ENCODE measurements around the gene CEP120.
"Not testable (repeated sequence)": the region's sequence is repeated elsewhere in the genome, so short reads cannot be mapped to it uniquely, and the experiment has no call there.

The CEP120 gene

DNA sequence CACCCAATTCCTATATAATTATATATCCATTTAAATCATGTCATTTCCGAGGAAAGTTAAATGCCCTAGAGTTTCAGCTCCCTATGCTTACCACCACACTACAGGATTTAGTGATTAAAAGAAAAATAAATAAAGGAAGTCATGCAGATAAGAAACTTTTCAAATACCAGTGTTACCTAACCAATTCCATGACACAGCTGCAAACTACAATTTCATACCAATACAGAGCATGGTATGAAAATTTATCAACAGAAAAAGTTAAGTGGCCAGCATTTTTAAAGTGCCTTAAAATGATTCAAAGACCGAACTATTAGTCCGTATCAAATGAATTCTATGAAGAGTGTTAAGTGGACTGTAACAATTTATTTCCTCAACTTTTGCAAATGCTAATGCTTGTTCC lies 35.9 kb downstream of the CEP120 start:
- no peak for DNase-seq (ENCODE audit: low read depth)

- DNase-seq (ENCODE audit: low read depth), result no peak
Observed at GRCh38 chr5:123382252-123382651, 41.0 kb downstream of the CEP120 start.

DNA sequence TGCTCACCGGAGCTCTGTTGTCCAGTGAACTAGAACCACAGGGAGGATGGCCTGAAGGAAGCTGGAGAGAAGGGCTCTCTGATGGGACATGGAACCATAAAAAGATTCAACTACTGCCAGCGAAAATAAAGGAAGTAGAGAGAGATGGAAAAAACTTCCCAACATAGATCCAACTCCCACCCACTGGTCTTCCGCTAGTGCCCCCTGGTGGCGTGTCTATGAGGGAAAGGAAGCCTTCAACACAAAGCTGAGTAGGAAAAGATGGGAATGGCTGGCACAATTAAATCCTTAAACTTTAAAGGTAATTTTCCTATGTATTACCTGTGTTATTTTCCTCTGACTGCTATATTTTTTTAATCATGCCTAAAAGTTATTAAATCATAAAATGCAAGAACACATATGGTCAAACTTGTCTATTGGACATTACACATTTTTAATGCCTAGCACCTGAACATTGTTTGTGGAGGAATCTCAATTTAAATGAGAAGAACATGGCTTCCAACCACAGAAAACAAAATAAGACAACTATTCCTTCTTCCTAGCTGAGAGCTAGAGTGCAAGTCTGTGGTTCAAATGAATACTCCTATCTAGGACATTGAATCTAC lies 51.5 kb downstream of the CEP120 start:
- DNase-seq (ENCODE audit: low read depth), result no peak

GRCh38 chr5:123369371-123369968 lies 53.7 kb downstream of the CEP120 start:
- DNase-seq (ENCODE audit: low read depth), result no peak

DNA sequence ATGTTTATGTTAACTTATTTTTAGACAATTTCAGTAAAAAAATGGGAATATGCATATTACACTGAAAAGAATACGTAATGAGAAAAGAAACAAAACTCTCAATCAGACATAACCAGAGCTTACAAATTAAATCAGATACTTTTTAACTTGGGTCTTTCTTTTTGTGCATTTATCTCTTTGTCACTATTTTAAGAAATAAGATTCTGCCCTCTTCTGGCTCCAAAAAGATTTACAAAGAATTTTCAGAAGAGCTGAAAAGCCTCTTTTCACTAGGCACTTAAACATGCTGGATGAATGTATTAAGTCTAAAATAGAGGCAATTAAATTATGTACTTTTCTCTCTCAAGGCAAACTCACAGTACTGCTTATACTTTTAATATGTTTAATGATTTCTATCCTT lies 55.5 kb downstream of the CEP120 start:
- DNase-seq (ENCODE audit: low read depth), result no peak

- DNase-seq (ENCODE audit: low read depth), result no peak
Observed at GRCh38 chr5:123365156-123365555, 58.0 kb downstream of the CEP120 start.

GRCh38 chr5:123364441-123365155 lies 58.6 kb downstream of the CEP120 start:
- no peak for DNase-seq (ENCODE audit: low read depth)

GRCh38 chr5:123360910-123361309 lies 62.3 kb downstream of the CEP120 start:
- DNase-seq (ENCODE audit: low read depth), result no peak

- no peak for DNase-seq (ENCODE audit: low read depth)
Observed at GRCh38 chr5:123360201-123360571, 63.0 kb downstream of the CEP120 start.

DNA sequence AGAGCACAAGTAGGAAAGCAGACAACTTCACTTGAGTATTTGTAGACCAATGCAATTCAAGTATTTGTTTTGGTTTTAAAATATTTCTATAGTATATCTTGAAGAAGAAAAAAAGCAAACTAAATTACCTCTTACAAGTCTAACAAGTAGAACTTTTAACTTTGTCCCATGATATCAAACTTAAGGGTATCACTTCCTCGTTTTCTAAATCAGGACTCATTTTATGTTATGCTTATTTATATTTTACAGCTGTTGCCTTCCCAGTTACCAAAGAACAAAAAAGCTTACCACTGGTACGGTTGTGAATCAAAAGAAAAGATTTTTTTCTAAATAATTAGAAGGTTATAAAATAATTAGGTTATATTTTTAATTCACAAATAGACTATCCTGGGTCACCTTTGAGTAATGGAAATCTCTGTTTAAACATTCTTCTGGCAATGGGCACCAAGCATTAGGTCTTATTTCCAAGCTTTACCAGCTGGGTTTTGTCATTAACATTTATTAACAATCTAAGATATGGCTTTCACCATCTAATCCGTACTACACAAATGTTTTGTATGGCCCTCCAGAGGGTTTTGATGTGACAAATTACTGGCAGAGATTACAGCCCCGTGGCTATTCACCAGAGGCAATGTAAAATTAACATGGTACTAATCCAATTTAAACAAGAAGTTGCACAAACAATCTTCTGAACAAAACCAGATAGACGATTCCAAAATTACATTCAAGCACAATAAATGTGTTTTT lies 63.6 kb downstream of the CEP120 start:
- no peak for DNase-seq (ENCODE audit: low read depth)

GRCh38 chr5:123358751-123359150 lies 64.5 kb downstream of the CEP120 start:
- DNase-seq (ENCODE audit: low read depth), result no peak

DNA sequence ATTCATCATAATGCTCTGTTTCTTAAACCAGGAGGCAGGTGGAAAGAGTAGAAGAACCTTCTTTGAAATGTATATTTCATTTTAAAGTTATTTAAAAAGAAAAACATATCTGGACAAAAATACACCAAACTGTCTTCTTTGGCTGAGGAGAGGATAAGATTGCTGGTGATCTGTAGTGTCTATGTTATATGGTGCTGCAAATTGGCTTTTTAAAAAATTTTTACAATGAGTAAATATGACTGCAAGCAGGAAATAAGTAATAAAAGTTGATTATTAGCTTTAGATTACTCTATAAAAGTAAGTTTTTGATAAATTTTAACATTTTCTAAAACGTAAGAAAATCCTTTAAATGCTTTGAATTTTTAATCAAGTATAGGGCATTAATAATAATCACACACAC lies 64.9 kb downstream of the CEP120 start:
- no peak for DNase-seq (ENCODE audit: low read depth)

DNA sequence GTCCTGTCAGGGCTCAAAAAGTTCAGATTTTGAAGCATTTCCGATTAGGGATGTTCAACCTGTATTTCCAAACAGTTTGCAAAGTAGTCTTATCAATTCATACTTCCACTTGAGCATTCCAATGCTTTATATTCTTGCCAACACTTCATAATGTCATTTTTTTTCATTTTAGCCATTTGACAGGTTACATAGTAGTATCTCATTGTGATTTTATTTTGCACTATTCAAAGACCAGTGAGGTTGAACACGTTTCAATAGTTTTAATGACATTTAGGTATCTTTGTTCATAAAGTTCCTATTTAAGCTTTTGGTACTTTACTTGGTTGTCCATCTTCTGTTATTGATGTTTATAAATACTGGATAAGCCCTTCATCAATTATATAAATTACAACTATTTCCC lies 71.4 kb downstream of the CEP120 start:
- DNase-seq (ENCODE audit: low read depth), result no peak

DNA sequence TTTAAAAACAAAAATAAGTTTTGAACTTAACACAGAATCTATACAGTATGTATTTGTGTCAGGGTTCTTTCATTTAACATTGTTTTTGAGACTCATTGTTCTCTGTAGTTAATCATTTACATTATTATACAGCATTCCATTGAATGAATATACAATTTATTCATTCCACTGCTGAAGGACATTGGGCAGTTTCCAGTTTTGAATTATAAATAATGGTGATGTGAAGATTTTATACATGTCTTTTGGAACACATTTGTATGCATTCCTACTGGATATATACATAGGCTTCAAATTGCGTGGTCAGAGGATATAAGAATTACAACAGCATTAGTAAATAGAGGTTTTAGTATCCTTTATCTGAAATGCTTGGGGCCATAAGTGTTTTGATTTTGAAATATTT lies 72.0 kb downstream of the CEP120 start:
- no peak for DNase-seq (ENCODE audit: low read depth)

GRCh38 chr5:123350742-123351141 lies 72.5 kb downstream of the CEP120 start:
- DNase-seq (ENCODE audit: low read depth), result no peak

- no peak for DNase-seq (ENCODE audit: low read depth)
Observed at GRCh38 chr5:123344816-123345426, 78.3 kb downstream of the CEP120 start.

DNA sequence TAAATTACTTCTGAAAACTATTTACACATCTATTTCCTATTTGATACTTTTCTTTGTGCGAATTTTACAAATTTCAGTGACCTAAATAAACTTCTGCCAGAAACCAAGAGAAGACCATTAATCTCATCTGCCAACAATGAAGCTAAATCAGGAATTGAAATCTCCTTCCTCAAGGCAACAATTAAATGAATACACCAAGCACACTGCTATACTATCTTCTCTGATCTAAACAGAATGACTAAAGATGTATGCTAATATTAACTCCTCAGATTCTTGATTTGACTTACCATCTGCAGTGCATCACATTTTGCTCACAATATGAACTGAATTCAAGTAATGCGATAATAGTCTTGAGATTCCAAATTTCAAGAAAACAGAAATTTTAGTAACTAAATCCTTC lies 82.3 kb downstream of the CEP120 start:
- no peak for DNase-seq (ENCODE audit: low read depth)

GRCh38 chr5:123308377-123308776 lies 114.8 kb downstream of the CEP120 start:
- DNase-seq (ENCODE audit: low read depth), result not testable (repeated sequence)

- no peak for DNase-seq (ENCODE audit: low read depth)
Observed at GRCh38 chr5:123305751-123306150, 117.5 kb downstream of the CEP120 start.

DNA sequence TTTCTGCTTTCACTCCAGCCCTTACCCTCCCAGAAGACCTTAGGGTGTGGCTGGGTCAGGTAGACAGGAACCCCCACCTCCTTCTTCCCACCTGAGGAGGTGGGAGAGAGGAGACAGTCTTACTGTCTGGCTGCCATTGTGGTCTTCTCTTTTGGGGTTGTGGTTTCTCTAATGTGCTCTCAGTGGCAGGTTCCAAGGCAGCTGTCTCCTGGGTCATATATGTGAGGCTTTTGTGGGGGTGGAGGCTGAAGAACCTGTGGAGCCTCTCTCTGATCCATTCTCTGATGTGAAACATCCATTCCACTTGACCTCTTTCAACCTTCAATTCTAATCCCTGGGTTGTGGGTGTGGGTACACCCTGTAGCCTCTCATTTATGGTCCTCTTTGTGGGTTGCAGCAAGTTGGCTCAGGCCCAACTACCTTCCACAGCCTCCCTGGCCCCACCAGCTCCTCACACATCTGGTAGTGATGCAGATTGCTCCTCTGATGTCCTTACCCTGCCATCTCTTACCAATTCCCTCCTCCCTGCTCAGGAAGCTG lies 118.4 kb downstream of the CEP120 start:
- no peak for DNase-seq (ENCODE audit: low read depth)

DNA sequence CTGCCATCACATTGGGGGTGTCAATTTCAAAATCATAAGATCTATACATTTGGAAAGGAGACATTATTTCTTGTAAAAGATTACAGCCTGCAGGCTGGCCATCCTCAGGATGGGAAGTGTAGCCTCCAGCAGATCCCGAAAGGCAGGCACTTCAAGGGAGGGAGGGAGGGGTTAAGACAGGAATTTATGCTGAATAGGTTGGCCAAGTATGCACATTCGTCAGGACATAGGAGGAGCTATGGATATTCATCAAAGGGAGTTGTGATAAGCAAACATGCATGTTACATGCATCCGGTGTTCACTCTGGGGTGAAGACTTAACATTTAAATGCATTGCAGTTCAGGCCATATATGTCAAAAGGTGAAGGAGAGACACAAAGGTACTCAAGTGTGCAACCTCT lies 119.4 kb downstream of the CEP120 start:
- DNase-seq (ENCODE audit: low read depth), result no peak

GRCh38 chr5:123300266-123300665 lies 122.9 kb downstream of the CEP120 start:
- no peak for DNase-seq (ENCODE audit: low read depth)

Data from stimulated activated CD8-positive, alpha-beta memory T cell treated with anti-CD3 and anti-CD28 coated beads, Interleukin-12 subunit alpha, Interleukin-12 subunit beta, amount 100 ng/mL, for 4 hours (primary cell).